Measurements from ENCODE around the gene C8G.

DNA sequence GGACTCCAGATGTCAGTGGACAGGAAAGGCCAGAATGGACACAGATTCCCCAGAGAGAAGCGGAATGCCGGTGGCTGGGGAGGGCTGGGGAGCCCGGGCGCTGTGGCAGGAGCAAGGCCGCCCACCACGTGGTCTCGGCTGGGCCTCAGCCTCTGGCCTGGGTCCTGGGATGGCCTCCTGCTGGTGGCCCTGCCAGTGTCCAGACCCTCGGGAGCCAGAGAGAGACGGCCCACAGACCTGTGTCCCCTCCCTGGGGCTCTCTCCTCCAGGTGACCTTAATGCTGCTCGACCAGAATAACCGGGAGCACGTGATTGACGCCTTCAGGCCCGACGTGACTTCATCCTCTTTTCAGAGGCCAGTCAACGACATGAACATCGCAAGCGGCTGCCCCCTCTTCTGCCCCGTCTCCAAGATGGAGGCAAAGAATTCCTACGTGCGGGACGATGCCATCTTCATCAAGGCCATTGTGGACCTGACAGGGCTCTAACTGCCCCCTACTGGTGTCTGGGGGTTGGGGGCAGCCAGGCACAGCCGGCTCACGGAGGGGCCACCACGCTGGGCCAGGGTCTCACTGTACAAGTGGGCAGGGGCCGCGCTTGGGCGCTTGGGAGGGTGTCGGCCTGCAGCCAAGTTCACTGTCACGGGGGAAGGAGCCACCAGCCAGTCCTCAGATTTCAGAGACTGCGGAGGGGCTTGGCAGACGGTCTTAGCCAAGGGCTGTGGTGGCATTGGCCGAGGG, 19.5 kb upstream of the C8G start:
- no peak for TF ChIP-seq POLR2A (IDR thresholded peaks at IDR 0.05; ENCODE audit: low read depth, low read length)
- TF ChIP-seq POLR2AphosphoS5 (IDR thresholded peaks at IDR 0.05; ENCODE audit: low read depth, low read length), result no peak
- TF ChIP-seq TAF1 (IDR thresholded peaks at IDR 0.05; ENCODE audit: borderline replicate concordance, low read depth, low read length), result no peak
